NT2/D1 (cell line): Measurements from ENCODE around the gene TGFA.

Experiments used
- YY1 ChIP-seq: IDR thresholded peaks from 2 replicates; pipeline ENCODE4 v1.6.1; 2011; ENCODE audit not compliant: insufficient read length, insufficient read depth
- ZNF274 ChIP-seq: IDR thresholded peaks from 2 replicates; pipeline ENCODE4 v1.6.1; 2011; ENCODE audit warnings: mild to moderate bottlenecking, low read depth, low read length

- TF ChIP-seq YY1 (no peak), ZNF274 (no peak)
These were observed 42.7 kb upstream of the TGFA start for GRCh38 chr2:70596293-70596692.
